HL-60 (cell line): ENCODE measurements around the gene TBC1D17.
A peak's percentile ranks its signal among the peaks of the same experiment; 100 is the strongest.

ENCODE experiments used
- DNase-seq, 2 experiments: peaks; one replicate each; pipeline ENCODE4 v3.0.0-alpha.2; 2010 to 2020; ENCODE audit warnings: low read depth in 1 of 2, low spot score in 1 of 2
- H3K27ac ChIP-seq: fragments of 250-450 bp; sonication (Bioruptor Pico); replicated peaks from 2 replicates; pipeline ENCODE4 v1.5.1; 2020; ENCODE audit warnings: mild to moderate bottlenecking, moderate library complexity
- H3K27me3 ChIP-seq: fragments of 250-450 bp; sonication (Bioruptor Pico); 2 replicates; pipeline ENCODE4 v1.5.1; 2021; ENCODE audit warnings: mild to moderate bottlenecking, moderate library complexity; ENCODE audit not compliant: insufficient read depth, poor library complexity, severe bottlenecking
- H3K4me3 ChIP-seq: replicated peaks from 2 replicates; pipeline ENCODE4 v1.5.1; 2011; ENCODE audit warnings: mild to moderate bottlenecking, control low read depth, low read length; ENCODE audit not compliant: insufficient read depth
- GABPA ChIP-seq: IDR thresholded peaks from 2 replicates; pipeline ENCODE4 v1.6.1; 2012; ENCODE audit warnings: low read depth
- POLR2AphosphoS5 ChIP-seq: IDR thresholded peaks from 2 replicates; pipeline ENCODE4 v1.6.1; 2012; ENCODE audit warnings: low read depth
- SPI1 ChIP-seq: IDR thresholded peaks from 2 replicates; pipeline ENCODE4 v1.6.1; 2012; ENCODE audit warnings: low read depth, mild to moderate bottlenecking, borderline replicate concordance
- TF ChIP-seq, protein P1 (sequence below): IDR thresholded peaks from 2 replicates; pipeline ENCODE4 v1.6.1; 2012; ENCODE audit warnings: low read depth; ENCODE audit not compliant: insufficient replicate concordance
- TF ChIP-seq, protein P2 (sequence below): IDR thresholded peaks from one replicate; pipeline ENCODE4 v1.5.1; 2011; ENCODE audit warnings: low read length, control low read depth, inconsistent platforms; ENCODE audit not compliant: insufficient read depth

The TBC1D17 gene

DNA sequence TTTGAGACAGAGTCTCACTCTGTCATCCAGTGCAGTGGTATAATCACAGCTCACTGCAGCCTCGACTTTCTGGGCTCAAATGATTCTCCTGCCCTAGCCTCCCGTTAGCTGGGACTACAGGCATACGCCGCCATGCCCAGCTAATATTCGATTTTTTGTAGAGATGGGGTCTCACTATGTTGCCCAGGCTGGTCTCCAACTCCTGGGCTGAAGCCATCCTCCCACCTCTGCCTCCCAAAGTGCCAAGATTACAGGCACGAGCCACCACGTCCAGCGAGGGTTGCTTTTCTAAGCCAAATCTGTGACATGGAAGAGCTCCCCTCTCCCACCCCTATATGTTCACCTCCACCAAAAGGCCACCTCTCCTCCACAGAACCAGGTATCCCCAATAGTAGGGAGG is 40.6 kb downstream of the TBC1D17 start:
- Histone ChIP-seq H3K27ac (peak overlapping the region; percentile 67), H3K4me3 (no peak overlapping the region), H3K27me3 (no peaks in the 10 kb centered on the region)
- DNase-seq, result no peak
- TF ChIP-seq POLR2AphosphoS5, result no peak
- TF ChIP-seq, protein P1, sequence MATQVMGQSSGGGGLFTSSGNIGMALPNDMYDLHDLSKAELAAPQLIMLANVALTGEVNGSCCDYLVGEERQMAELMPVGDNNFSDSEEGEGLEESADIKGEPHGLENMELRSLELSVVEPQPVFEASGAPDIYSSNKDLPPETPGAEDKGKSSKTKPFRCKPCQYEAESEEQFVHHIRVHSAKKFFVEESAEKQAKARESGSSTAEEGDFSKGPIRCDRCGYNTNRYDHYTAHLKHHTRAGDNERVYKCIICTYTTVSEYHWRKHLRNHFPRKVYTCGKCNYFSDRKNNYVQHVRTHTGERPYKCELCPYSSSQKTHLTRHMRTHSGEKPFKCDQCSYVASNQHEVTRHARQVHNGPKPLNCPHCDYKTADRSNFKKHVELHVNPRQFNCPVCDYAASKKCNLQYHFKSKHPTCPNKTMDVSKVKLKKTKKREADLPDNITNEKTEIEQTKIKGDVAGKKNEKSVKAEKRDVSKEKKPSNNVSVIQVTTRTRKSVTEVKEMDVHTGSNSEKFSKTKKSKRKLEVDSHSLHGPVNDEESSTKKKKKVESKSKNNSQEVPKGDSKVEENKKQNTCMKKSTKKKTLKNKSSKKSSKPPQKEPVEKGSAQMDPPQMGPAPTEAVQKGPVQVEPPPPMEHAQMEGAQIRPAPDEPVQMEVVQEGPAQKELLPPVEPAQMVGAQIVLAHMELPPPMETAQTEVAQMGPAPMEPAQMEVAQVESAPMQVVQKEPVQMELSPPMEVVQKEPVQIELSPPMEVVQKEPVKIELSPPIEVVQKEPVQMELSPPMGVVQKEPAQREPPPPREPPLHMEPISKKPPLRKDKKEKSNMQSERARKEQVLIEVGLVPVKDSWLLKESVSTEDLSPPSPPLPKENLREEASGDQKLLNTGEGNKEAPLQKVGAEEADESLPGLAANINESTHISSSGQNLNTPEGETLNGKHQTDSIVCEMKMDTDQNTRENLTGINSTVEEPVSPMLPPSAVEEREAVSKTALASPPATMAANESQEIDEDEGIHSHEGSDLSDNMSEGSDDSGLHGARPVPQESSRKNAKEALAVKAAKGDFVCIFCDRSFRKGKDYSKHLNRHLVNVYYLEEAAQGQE, result no peak
- no peak for TF ChIP-seq GABPA
- TF ChIP-seq, protein P2, sequence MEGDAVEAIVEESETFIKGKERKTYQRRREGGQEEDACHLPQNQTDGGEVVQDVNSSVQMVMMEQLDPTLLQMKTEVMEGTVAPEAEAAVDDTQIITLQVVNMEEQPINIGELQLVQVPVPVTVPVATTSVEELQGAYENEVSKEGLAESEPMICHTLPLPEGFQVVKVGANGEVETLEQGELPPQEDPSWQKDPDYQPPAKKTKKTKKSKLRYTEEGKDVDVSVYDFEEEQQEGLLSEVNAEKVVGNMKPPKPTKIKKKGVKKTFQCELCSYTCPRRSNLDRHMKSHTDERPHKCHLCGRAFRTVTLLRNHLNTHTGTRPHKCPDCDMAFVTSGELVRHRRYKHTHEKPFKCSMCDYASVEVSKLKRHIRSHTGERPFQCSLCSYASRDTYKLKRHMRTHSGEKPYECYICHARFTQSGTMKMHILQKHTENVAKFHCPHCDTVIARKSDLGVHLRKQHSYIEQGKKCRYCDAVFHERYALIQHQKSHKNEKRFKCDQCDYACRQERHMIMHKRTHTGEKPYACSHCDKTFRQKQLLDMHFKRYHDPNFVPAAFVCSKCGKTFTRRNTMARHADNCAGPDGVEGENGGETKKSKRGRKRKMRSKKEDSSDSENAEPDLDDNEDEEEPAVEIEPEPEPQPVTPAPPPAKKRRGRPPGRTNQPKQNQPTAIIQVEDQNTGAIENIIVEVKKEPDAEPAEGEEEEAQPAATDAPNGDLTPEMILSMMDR, result no peak
- no peak for TF ChIP-seq SPI1

DNA sequence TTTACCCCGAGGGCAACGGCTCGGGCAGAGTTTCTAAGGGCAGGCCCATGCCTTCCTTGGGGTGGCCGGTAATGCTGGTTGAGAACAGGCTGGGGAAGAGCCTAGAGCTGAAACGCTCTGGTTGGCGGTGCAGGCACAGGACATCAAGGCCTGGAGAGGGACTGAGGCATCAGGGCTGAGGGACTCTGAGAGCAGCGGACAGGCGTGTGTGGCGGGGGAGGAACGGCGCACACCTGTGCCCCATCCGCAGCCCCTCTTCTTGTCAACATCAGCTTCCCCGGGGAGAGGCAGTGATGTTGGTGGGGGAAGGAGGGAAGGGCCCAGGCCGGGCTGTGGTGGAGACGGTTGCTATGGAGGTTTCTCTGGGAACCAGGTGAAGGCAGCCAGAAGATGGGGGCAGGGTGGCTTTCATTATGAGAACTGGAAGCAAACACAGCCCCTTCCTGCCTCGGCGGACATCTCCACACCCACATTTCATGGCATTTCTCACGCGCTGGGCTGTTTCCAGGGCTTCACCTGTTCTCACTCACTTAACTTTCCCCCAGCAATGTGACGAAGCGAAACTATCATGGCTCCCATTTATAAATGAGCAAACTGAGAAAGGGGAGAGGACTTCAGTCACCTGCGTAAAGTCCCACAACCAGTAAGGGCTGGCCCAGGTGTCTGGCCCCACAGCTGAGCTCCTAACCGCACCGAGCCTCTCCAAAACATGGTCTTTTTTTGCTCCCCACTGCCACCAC is 43.3 kb downstream of the TBC1D17 start:
- Histone ChIP-seq H3K27me3 (no peaks in the 10 kb centered on the region), H3K4me3 (no peak overlapping the region), H3K27ac (no peak overlapping the region)
- no peak for DNase-seq
- TF ChIP-seq GABPA, result no peak
- TF ChIP-seq POLR2AphosphoS5, result 0 out of 2 replicates have a peak, but pooled peaks have one; percentile 13

DNA sequence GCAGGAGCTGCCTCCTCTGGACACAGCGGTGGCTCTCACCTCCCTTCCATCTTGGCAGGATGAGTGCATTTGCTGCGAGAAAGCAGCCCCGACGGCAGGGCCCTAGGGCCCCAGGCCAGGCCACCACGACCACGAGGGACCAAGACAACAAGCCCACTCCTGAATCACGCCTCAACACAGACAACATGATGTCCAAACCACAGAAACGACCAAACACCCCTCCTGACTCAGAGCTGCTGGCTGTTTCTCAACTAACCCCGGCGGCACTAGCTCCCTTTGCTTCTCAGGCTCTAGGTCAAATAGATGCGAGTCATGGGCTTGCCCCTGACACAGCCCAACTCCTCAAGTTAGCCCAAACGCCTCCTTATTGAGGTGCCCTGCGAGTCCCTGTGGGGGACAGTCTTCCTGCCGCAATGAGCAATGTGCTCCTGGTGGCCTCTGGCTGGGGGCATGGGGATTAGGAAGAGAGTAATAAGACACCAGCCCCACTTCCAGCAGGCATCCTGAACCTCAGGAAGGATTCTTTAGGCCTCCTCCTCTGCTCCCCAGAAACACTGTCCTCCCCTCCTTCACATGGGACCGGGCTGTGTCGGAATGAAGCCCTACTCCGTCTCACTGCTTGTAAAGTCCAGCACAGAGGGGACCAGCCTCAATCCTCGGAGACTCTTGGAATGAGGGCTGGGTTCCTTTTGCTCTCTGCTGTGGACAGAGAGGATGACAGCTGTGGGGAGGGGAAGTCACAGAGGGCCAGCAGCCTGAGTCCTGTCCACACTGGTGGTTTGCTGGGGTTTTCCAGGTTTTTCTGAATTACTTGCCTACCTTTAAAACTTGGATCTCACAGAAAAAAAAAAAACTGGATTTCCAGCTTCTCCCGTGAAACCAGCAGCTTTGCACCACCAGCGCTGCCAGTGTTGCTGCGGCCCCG is 44.6 kb downstream of the TBC1D17 start:
- DNase-seq, result no peak
- no peaks in the 10 kb centered on the region for H3K27me3 ChIP-seq
- H3K4me3 ChIP-seq, result no peak overlapping the region
- H3K27ac ChIP-seq, result no peak overlapping the region; the same call in 1 of the 2 replicates
- no peak for TF ChIP-seq GABPA
- TF ChIP-seq, protein P1, result no peak
- 0 out of 2 replicates have a peak, but pooled peaks have one; percentile 17 for TF ChIP-seq POLR2AphosphoS5

DNA sequence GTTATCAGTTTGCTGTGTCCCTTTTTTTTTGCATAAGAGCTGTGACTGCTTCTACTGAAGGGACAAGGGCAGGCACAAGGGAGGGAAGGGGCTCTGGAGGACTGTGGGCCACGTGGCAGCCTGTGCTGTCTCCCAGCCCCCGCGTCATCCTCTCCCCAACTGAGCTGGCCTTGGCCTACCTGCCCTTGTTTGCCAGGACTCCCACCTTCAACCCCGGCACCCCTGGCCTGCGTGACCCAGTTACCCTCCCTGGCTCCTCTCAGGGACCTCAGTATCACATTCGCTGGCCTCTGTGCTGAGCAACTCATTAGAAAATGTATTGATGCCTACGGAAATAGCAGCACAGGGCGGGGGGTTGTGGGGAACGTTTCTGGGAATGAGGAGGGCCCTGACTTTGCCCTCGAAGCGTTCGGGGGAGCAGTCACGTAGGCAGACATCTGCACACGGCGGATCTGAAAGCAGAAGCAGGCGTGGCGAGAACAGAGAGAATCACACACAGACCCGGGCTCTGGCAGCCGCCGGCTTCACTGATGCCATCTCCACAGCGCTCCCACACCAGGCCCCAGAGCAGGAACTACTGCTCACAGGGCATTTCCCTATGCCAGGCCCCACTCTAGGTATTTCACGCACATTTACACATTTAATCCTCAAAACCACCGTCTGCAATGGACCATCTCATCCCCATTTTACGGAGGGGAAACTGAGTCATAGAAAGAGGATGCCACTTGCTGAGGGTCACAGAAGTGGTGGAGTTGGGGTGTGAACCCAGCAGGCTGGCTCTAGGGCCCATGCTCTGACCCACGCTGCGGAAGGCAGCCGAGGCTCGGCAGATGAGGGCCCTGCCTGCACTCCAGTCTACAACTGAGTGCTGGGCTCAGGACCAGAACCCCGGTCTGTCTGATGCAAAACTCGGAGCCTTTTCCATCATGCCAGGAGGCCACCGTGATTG is 45.8 kb downstream of the TBC1D17 start:
- TF ChIP-seq GABPA, result no peak
- TF ChIP-seq SPI1, result 0 out of 2 replicates have a peak, but pooled peaks have one; percentile 7
- Histone ChIP-seq H3K27me3 (no peaks in the 10 kb centered on the region), H3K27ac (peak overlapping the region; percentile 66), H3K4me3 (no peak overlapping the region)
- no peak for DNase-seq
